H1 (cell line): ENCODE results near the gene NOL12. TPM values are rescaled to one million over a fixed set of nuclear protein-coding genes. Genes with fewer than 3 reads are reported as not detected.

ENCODE experiments used
- BCL11A ChIP-seq, 2 experiments: IDR thresholded peaks; one replicate each; pipeline ENCODE4 v1.6.1; 2011; ENCODE audit warnings: low read depth in 2 of 2, low read length in 2 of 2, mild to moderate bottlenecking in 2 of 2
- CBX8 ChIP-seq: fragments of 300-800, 300-1000 bp; sonication (generic); IDR thresholded peaks from 2 replicates; pipeline ENCODE4 v1.7.1; 2016; ENCODE audit warnings: low read depth, low read length, borderline replicate concordance
- CHD2 ChIP-seq: IDR thresholded peaks from 2 replicates; pipeline ENCODE4 v1.6.1; 2012; ENCODE audit warnings: low read length, improper control_type of control experiment
- GTF2F1 ChIP-seq: IDR thresholded peaks from 2 replicates; pipeline ENCODE4 v1.6.1; 2012; ENCODE audit warnings: low read depth, low read length, improper control_type of control experiment, borderline replicate concordance
- JUN ChIP-seq: IDR thresholded peaks from 2 replicates; pipeline ENCODE4 v1.6.1; 2011; ENCODE audit warnings: low read depth, mild to moderate bottlenecking, improper control_type of control experiment, low read length
- POLR2A ChIP-seq, 2 experiments: IDR thresholded peaks; 1 replicate in 1 of 2; 2 replicates in 1 of 2; pipeline ENCODE4 v1.6.1; 2011; ENCODE audit warnings: low read depth in 2 of 2, low read length in 2 of 2, mild to moderate bottlenecking in 2 of 2; ENCODE audit errors: control extremely low read depth in 1 of 2
- RNF2 ChIP-seq: fragments of 200-900, 300-1000 bp; sonication (generic); IDR thresholded peaks from 2 replicates; pipeline ENCODE4 v1.7.1; 2016; ENCODE audit warnings: borderline replicate concordance, low read depth, mild to moderate bottlenecking, antibody characterized with exemption, low read length; ENCODE audit not compliant: poor library complexity, severe bottlenecking; ENCODE audit errors: missing control alignments
- SIN3A ChIP-seq, 2 experiments: IDR thresholded peaks in 1 of 2; conservative IDR thresholded peaks in 1 of 2; 2 replicates each; pipeline ENCODE4 v1.6.1; 2011 to 2012; ENCODE audit warnings: low read length in 2 of 2, improper control_type of control experiment in 1 of 2, low read depth in 1 of 2, mild to moderate bottlenecking in 1 of 2
- SP2 ChIP-seq: IDR thresholded peaks from 2 replicates; pipeline ENCODE4 v1.6.1; 2012; ENCODE audit warnings: mild to moderate bottlenecking, low read length, inconsistent platforms
- TEAD4 ChIP-seq: IDR thresholded peaks from 2 replicates; pipeline ENCODE4 v1.6.1; 2012; ENCODE audit warnings: low read depth, low read length, inconsistent platforms, mixed read lengths
- polyA plus RNA-seq, 7 experiments: library from polyadenylated mRNA; depleted of rRNA in 3 of 7; stranded (reverse) in 5 of 7; unstranded in 2 of 7; fragments of >200 nt in 5 of 7; fragments of 200-250 nt in 2 of 7; gene quantifications; 1 replicate in 5 of 7; 2 replicates in 1 of 7; 4 replicates in 1 of 7; pipeline versions ENCODE4 v1.2.1 to v1.2.3, GENCODE V29; 2011 to 2013; ENCODE audit warnings: missing spikeins in 2 of 7, mixed read lengths in 2 of 7
- total RNA-seq: library from RNA; stranded (reverse); fragmentation: NEBNext Ultra II Directional; extraction: Animal tissue kit (Norgen Biotek cat#: 25700); gene quantifications from 2 replicates; pipeline ENCODE4 v1.2.1, GENCODE V29; 2021
- TF ChIP-seq, protein P1 (sequence below): fragments of 300-600 bp; sonication (generic); IDR thresholded peaks from 2 replicates; pipeline ENCODE4 v1.7.1; 2012; ENCODE audit warnings: low read length, moderate library complexity, mild to moderate bottlenecking, inconsistent platforms; ENCODE audit not compliant: insufficient replicate concordance
- TF ChIP-seq, protein P2 (sequence below): IDR thresholded peaks from 2 replicates; pipeline ENCODE4 v1.6.1; 2012; ENCODE audit warnings: inconsistent platforms

NOL12 gene
- total and polyA plus RNA-seq, 2 of the 8 experiments (the other 6 are each of a cell fraction or from before 2014, with no cell fraction given) = 25.3 to 28.3 TPM

DNA sequence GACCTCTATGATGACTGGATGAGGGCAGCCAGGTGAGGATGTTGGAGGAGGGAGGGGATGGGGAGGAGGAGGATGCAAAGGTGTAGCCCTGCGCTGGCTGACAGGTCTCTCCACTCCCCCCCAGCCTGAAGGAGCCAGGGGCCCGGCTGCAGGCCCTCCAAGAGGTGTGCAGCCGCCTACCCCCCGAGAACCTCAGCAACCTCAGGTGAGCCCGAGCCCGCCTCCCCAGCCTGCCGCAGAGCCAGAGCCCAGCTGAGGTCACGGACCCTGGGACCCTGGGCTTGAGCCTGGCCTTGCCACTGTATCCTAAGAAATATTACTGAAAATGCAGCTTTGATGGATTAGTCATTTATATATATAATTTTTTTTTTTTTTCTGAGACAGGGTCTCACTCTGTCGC is 38.8 kb upstream of the NOL12 start (continued):
- TF ChIP-seq, protein P1, sequence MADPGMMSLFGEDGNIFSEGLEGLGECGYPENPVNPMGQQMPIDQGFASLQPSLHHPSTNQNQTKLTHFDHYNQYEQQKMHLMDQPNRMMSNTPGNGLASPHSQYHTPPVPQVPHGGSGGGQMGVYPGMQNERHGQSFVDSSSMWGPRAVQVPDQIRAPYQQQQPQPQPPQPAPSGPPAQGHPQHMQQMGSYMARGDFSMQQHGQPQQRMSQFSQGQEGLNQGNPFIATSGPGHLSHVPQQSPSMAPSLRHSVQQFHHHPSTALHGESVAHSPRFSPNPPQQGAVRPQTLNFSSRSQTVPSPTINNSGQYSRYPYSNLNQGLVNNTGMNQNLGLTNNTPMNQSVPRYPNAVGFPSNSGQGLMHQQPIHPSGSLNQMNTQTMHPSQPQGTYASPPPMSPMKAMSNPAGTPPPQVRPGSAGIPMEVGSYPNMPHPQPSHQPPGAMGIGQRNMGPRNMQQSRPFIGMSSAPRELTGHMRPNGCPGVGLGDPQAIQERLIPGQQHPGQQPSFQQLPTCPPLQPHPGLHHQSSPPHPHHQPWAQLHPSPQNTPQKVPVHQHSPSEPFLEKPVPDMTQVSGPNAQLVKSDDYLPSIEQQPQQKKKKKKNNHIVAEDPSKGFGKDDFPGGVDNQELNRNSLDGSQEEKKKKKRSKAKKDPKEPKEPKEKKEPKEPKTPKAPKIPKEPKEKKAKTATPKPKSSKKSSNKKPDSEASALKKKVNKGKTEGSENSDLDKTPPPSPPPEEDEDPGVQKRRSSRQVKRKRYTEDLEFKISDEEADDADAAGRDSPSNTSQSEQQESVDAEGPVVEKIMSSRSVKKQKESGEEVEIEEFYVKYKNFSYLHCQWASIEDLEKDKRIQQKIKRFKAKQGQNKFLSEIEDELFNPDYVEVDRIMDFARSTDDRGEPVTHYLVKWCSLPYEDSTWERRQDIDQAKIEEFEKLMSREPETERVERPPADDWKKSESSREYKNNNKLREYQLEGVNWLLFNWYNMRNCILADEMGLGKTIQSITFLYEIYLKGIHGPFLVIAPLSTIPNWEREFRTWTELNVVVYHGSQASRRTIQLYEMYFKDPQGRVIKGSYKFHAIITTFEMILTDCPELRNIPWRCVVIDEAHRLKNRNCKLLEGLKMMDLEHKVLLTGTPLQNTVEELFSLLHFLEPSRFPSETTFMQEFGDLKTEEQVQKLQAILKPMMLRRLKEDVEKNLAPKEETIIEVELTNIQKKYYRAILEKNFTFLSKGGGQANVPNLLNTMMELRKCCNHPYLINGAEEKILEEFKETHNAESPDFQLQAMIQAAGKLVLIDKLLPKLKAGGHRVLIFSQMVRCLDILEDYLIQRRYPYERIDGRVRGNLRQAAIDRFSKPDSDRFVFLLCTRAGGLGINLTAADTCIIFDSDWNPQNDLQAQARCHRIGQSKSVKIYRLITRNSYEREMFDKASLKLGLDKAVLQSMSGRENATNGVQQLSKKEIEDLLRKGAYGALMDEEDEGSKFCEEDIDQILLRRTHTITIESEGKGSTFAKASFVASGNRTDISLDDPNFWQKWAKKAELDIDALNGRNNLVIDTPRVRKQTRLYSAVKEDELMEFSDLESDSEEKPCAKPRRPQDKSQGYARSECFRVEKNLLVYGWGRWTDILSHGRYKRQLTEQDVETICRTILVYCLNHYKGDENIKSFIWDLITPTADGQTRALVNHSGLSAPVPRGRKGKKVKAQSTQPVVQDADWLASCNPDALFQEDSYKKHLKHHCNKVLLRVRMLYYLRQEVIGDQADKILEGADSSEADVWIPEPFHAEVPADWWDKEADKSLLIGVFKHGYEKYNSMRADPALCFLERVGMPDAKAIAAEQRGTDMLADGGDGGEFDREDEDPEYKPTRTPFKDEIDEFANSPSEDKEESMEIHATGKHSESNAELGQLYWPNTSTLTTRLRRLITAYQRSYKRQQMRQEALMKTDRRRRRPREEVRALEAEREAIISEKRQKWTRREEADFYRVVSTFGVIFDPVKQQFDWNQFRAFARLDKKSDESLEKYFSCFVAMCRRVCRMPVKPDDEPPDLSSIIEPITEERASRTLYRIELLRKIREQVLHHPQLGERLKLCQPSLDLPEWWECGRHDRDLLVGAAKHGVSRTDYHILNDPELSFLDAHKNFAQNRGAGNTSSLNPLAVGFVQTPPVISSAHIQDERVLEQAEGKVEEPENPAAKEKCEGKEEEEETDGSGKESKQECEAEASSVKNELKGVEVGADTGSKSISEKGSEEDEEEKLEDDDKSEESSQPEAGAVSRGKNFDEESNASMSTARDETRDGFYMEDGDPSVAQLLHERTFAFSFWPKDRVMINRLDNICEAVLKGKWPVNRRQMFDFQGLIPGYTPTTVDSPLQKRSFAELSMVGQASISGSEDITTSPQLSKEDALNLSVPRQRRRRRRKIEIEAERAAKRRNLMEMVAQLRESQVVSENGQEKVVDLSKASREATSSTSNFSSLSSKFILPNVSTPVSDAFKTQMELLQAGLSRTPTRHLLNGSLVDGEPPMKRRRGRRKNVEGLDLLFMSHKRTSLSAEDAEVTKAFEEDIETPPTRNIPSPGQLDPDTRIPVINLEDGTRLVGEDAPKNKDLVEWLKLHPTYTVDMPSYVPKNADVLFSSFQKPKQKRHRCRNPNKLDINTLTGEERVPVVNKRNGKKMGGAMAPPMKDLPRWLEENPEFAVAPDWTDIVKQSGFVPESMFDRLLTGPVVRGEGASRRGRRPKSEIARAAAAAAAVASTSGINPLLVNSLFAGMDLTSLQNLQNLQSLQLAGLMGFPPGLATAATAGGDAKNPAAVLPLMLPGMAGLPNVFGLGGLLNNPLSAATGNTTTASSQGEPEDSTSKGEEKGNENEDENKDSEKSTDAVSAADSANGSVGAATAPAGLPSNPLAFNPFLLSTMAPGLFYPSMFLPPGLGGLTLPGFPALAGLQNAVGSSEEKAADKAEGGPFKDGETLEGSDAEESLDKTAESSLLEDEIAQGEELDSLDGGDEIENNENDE = no peak
- TF ChIP-seq CHD2 (no peak), JUN (no peak), CBX8 (no peak), POLR2A (IDR thresholded peaks at IDR 0.05; ENCODE audit: control extremely low read depth in 1 of 2, low read depth in 2 of 2, low read length in 2 of 2) (no peak), BCL11A (IDR thresholded peaks at IDR 0.05; ENCODE audit: low read depth in 2 of 2, low read length in 2 of 2) (no peak), SIN3A (conservative IDR thresholded peaks at IDR 0.05 in 1 of 2, IDR thresholded peaks at IDR 0.05 in 1 of 2; ENCODE audit: low read depth in 1 of 2, low read length in 2 of 2) (no peak), SP2 (no peak), TEAD4 (no peak), GTF2F1 (no peak), RNF2 (no peak)
- TF ChIP-seq, protein P2, sequence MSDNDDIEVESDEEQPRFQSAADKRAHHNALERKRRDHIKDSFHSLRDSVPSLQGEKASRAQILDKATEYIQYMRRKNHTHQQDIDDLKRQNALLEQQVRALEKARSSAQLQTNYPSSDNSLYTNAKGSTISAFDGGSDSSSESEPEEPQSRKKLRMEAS = no peak
- TF ChIP-seq, all 59 proteins: peak for 0
